ENCODE measurements around the gene FGGY.
"Not testable (repeated sequence)": the region's sequence is repeated elsewhere in the genome, so short reads cannot be mapped to it uniquely, and the experiment has no call there.

FGGY gene, protein sequence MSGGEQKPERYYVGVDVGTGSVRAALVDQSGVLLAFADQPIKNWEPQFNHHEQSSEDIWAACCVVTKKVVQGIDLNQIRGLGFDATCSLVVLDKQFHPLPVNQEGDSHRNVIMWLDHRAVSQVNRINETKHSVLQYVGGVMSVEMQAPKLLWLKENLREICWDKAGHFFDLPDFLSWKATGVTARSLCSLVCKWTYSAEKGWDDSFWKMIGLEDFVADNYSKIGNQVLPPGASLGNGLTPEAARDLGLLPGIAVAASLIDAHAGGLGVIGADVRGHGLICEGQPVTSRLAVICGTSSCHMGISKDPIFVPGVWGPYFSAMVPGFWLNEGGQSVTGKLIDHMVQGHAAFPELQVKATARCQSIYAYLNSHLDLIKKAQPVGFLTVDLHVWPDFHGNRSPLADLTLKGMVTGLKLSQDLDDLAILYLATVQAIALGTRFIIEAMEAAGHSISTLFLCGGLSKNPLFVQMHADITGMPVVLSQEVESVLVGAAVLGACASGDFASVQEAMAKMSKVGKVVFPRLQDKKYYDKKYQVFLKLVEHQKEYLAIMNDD

DNA sequence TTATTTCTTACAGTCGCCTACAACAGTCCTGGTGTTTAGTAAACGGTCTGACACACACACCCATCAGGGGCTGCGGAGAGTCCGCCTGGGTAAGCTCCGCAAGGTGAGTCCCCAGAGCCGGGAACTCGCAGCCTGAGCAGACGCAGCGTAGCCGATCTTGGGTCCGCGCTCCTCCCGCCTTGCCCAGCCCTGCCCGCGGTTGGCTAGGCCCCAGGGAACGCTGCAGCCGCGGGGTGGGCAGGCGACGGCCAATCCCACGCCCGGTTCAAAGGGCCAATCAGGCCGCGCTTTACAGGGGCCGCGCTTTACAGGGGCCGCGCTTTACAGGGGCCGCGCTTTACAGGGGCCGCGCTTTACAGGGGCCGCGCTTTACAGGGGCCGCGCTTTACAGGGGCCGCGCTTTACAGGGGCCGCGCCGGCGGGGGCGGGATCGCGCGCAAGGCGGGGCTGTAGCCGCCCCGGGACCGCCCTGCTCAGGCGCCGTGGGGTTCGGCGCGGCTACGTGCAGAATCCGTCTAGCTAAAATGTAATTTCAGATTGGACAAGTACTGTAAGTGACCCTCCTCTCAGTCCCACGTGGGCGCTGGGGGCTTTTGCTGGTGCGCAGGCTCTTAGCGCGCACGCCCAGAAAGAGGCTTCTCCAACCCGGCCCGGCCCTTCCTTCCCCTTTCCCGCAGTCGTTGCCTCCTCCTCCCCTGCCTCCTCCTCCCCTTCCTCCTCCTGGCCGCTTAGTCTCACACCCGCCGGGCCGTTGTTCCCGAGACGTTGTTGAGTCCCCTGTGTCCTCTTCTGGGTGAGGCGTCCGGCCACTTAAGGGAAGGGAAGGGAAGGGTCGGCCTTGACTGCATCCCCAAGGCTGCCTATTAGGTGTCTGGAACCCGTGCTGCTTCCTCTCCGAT, at the start of gene FGGY:
Gene FGGY (plus strand): TSS at position 737 of the 899 bp plus-strand sequence. CDS start 24,456 bp downstream, outside the sequence.
- peak; percentile 99 to 100 (median 100) for DNase-seq

DNA sequence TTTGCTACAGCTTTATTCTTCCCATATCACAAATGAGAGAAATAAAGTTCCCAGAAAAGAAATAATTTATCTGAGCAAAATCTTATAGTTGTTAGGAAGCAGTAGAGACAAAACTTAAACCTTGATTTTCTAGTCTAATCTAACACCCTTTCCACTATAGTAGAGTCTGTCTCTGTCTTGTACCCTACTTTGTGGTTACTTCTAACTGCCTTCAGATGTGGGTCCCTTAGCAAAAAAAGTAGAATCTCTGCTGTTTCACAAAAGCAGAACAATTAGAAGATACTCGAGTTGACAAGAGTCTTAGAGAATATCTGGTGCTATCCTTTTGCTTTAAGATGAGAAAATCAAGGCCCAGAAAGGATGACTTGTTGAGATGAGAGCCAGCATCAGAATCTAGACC, 48.1 kb upstream of the FGGY start:
- DNase-seq, result no peak

DNA sequence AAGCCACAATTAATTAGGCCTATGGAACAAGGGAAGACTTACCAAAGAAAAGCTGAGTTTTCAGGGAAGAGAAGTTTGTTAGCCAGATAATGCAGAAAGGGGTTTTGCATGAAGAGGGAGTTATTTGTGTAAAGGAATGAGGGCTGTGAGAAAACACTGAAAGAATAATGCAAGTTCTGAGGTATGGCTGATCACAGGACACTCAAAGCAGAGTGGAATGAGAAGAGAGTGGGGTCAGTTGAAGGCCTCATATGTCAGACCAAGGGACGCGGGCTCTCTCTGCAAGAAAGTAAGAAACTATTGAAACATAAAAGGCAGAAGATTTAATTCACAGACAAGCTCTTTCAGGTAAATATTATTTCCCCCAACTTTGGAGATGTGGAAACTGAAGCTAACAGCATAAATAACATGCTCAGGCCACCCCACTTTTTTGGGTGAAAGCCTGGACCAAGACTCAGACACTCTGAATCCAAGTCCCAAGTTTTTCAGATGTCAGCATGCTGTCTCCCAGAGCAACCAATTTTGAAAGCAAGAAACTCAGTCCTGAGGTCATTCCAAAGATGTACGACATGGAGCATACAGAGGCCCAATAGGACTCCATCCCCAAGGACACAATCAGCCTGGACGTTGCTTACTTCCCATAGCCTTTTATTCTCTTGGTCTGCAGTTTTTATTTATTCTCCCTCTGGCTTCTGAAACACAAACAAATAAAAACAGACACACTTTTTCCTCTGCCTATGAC, 47.3 kb upstream of the FGGY start:
- no peak for DNase-seq

DNA sequence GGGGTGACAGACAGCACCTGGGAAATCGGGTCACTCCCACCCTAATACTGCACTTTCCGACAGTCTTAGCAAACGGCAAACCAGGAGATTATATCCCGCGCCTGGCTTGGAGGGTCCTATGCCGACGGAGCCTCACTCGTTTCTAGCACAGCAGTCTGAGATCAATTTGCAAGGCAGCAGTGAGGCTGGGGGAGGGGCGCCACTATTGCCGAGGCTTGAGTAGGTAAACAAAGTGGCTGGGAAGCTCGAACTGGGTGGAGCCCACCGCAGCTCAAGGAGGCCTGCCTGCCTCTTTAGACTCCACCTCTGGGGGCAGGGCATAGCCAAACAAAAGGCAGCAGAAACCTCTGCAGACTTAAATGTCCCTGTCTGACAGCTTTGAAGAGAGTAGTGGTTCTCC, 45.8 kb upstream of the FGGY start:
- not testable (repeated sequence) for DNase-seq

DNA sequence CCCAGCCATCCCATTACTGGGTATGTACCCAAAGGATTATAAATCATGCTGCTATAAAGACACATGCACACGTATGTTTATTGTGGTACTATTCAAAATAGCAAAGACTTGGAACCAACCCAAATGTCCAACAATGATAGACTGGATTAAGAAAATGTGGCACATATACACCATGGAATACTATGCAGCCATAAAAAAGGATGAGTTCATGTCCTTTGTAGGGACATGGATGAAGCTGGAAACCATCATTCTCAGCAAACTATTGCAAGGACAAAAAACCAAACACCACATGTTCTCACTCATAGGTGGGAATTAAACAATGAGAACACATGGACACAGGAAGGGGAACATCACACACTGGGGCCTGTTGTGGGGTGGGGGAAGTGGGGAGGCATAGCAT, 40.5 kb upstream of the FGGY start:
- not testable (repeated sequence) for DNase-seq

DNA sequence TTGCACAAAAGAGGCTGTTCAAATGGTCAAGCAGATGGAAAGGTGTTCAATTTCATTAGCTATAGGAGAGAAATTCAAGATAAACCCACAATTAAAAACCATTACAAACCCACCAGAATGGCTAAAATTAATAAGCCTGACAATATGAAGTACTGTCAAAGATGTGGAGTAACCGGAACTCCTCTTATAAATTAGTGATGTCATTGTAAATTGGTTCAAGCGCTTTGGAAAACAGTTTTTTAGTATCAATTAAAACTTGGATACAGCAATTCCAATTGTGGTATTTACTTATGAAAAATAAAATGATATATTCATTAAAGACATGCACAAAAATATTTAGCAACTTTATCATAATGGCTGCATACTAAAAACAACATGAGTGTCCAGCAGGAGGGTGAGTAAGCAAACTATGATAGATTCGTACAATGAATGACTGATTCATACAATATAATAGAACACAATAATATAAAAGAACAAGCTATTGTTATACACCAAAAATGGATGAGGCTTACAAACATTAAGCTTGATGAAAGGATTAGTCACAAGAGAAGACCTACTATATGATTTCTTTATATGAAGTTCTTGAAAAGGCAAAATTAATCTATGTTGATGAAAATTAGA, 38.4 kb upstream of the FGGY start:
- no peak for DNase-seq

DNA sequence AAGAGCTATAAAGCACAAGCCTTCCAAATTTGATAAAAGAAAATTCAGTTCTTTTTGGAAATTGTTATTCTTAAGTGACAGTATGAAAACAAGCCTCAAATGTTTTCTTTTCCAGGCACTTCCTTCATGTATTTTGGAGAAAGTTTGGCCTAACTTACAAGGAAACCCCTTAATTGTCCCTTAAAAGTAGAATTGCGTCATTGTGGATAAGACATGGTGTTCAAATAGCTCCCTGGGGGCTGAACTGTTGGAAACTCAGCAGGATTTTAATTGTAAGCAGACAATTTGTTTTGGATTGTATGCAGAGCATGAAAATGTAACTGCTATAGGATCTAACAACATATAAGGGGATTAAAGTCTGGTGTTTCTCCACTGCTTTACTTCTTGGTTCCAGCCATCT, 35.4 kb upstream of the FGGY start:
- peak; percentile 7 to 53 (median 31) for DNase-seq

DNA sequence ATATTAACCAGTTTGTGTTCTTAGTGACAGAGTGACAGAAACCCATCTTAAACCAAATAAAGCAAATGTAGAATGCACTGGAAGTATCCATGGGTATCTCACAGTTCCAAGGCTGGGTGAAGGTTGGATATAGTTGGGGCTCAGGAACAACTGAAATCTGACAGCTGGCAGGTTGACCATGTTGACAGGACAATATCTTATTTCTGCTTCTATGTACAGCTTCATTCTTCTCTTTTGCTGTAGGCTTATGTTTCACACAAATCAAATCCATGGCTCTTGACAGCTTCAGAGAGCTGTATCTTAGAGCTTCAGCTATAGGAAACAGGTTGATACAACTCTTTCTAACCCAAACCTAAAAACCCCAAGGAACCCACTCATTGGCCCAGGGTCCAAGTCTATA, 34.3 kb upstream of the FGGY start:
- no peak for DNase-seq

DNA sequence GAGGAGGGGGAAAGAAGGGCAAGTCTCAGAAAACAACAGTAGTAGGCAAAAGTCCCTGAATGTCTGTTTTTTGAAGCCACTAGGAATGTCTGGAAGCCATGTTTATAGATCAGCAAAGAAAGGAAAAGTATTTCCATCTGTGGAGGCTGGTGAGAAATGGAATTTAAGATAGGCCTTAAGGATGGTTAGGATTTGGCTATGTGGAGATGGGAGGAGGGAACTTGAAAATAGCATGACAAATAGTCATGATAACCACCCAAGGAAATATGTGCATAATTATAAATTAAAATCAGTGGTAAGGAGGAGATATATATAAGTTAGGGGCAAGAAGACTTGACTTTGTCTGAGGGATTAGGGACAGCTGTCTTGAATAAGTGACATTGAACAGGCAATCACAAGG, 33.8 kb upstream of the FGGY start:
- no peak for DNase-seq

DNA sequence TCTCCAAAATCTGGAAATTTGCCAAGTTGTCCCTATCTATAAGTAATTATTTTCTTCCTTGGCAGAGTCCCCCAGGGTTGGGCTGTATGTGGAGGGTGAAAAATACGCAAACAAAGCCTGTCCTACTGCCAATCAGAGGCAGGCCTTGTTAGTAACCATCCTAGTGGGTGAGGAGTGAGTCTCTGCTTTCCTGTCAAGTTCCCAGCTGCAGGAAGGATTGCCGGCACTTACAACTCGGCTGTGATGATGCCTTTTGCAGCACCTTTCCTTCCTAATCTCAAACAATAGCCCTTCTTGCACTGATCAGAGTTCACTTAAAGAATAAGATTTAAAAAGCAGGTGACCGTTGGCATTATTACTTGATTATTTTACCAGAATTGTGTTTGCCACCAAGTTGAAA, 31.3 kb upstream of the FGGY start:
- DNase-seq, result no peak

DNA sequence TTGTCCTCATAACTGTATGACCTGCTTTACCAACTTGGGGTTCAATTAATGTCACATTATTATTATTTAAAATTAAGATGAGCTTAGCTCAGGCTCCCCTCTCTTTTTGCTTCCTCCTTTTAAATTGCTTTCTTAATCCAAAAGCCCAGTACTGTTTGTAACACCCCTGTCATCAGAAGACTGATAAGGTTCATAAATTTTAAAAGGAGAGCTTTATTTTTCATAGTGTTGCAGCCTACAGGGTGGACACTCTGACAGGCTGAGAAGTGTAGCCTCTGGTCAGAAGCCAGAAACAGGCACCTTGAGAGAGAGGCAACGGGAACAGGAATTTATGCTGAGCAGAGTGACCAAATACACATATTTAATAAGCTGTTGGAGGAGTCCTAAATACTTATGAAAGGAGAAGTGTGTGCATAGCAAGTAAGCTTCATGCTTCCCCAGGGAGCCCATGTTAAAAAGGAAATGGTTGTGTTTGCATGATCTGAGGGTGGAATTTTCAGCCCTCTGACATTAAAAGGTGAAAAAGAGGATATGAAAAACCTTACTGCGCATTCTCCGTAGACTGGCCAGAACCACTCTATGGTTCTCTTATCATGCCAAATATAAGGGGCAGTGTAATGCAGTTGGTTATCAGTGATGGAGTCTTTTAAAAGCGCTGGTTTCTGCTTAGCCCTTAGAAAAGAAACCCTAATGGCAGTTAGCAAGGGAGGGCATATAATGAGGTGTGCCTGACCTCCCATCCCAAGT, 30.5 kb upstream of the FGGY start:
- DNase-seq, result peak; percentile 73 to 81 (median 77)

DNA sequence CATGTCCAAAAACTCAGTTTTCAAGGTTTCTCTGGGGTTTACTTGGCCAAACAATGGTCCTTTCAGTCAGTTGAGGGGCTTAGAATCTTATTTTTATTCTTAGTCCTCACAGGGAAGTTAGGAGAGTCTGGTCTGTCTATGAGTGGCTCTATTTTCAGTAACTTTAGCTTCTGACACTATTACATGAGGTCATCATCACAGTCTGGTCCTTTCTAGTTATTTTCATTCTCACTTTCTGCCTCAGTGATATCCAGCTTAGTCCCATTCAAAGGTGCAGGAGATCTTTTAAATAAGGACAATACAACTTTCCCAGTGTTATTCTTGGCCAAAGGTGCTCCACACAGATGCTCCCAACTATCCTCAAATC, 30.0 kb upstream of the FGGY start:
- peak; percentile 18 to 39 (median 32) for DNase-seq

DNA sequence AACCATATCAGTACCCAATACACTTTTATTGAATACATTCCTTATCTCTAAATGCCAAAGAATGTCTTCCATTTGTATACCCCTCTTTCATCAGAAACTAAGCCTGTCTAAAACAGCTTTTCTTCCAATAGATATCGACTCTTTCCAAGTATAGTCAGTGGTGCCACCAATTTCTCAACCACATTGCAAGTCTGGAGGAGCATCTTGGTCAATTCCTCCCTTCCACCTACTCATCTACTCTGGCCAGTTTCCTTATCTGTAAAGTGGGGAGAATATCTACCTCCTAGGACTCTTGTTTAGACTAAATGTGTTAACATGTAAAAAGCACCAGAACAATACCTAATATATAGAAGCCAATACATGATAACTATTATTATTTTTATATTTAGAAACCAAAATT, 28.5 kb upstream of the FGGY start:
- peak in 2 of 3 donors; percentile 24 to 38 for DNase-seq

DNA sequence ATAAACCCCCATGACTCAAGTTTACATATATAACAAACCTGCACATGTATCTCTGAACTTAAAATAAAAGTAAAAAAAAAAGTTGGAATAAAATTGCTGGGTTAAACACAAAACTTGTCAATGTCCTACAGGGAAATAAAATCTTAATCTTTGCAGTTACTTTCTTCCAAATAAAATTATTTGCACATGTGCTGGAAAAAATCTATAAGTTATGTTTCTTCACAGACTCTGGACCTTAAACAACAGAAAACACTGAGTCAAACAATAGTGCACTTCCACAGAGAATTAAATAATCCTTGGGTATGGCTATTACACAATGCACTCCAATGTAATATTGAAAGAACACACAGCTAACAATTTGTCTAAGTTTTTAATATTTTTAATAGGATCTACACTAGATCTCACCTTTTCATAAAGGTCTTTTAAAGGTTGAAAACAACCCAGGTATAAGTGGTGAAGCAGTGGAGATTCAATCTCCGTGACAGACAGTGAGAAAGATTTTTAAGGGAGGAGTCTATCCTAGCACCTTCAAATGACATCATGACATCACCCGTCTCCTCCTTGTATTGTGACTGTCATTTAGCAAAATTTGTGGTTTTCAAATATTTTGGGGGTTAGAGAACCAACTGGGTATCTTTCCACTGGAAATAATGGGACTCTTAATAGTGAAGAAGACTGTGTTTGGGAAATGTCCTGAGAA, 25.2 kb upstream of the FGGY start:
- DNase-seq, result no peak

DNA sequence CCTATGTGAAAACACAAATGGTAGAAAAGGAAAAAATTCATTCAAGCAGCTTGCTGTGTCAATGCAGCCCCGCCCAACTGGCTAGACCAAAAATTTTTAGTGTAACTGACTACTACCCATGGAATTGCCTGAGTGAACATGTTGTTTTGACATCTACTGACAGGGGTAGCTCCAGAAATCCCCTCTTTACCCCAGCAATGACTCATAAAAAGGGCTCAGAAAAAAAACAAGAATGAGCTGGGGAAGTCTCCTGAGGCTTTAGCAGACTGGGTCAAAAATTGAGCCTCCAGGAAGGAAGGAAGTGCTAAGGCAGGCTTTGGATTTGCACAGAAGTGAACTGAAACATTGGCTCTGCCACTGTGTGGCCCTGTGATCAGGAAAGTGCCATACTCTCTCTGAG, 24.4 kb upstream of the FGGY start:
- DNase-seq, result peak; percentile 88 to 95 (median 94)

DNA sequence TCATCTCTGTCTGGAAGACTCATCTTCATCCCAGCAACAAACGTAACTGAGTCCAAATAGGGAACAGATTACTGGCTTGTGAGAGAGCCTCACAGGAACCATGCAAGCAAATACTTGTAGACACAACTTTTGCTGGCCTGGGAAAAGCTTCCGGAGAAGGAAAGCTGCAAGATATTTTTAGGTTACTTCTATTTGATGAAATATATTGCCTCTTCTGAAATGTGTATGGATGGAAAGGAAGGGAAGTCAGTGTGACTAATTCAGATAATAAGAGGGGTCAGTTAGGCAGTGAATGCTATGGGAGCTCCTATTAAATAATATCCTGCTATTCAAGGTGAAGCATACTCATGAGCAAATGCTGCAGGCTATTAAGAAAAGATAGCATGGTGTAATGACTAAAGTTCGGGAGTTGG, 20.4 kb upstream of the FGGY start:
- DNase-seq, result no peak

DNA sequence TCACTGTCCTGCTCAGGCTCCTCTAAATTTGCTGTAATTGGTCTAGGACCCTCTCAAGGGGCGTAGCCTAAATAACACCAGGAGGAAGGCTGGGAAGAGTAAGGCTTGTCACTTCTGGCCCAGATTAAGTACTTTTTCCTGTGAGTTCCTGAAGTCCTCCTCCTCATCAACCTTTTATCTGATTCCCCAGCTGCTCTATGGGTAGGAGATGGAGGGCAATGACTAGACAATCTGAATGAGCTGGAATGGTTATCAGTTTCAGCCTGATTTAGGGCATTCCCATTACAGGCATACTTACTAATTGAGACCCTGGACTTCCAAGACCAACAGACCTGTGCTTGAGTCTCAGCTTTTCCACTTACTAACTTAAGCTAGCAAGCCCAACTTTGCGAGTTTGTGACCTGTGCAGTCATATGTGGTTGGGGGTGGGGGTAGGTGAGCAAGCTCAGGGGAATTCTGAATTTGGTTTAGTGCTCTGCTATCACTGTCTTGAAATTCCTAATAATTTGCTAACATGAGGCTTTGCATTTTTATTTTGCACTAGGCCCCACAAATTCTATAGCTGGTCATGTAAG, 18.0 kb upstream of the FGGY start:
- no peak for DNase-seq

DNA sequence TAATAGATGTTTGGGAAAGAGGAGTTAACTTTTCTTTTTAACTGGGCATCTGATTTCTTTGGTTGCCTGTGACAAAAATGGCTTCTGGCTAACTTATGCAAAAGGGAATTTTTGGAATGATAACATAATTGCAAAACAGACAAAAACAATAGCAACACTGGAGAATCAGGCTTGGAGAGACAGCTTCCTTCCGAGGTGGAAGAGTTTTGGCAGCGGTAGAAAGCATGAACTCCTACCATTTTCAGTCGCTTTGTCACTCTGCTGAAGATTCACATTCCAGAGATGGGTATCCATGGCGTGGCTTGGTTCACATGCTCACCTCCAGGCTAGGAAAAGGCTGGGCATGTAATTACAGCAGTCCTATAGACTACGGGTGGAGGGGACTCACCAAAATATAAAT, 17.2 kb upstream of the FGGY start:
- peak; percentile 29 to 50 (median 46) for DNase-seq

DNA sequence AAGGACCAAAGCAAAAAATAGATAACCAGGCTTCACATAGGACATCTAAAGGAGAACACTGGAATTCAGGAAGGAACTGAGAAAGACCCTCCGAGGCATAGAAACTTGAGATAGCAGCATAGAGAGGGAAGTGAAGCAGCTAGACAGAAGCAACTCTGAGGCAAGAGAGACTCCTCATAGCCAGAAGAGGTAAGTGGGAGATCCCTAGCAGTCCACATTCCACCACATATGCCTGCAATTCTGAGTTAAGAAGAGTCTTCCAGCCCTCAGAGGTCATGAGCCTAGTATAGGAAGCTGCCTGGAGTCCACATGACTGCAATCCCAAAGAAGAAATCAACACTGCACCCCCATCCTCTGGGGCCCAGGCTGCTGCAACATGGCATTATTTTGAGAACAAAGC, 13.9 kb upstream of the FGGY start:
- peak in 2 of 3 donors; percentile 29 to 30 for DNase-seq

DNA sequence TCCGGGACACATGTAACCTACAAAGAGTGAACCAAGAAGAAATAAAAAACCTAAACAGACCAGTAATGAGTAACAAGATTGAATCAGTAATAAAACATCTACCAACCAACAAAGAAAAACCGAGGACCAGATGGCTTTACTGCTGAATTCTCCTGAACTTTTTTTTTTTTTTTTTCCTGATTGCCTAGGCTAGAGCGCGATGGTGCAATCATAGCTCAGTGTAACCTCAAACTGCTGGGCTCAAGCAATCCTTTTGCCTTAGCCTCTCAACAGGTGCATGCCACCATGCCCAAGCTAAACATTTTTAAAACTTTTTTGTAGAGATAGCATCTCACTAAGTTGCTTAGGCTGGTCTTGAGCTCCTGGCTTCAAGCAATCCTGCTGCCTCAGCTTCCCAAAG, 11.2 kb upstream of the FGGY start:
- DNase-seq, result no peak

DNA sequence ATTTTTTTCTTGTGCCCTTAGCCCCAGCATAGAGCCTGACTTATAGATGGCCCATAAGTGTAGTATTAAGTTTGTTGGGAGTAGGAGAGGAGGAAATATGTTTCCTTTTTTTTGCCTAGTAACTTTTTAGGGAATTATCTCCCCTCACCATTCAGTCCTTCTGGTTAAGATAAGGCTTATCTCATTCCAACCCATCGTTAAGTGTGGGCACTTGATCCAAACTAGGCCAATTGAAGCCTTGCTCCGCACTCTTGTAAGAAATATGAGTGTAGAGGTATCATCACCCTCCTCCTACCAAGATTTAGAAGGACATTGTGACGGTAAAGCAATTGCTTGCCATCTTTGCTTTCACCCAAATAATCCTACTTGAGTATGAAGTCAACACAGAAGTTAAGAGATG, 8.8 kb upstream of the FGGY start:
- DNase-seq, result no peak

Measured in suppressor macrophage treated with lipopolysaccharide for 1 hour (primary cell).